Liver (tissue), 3 donors: ENCODE measurements around the gene FGF3.

Source experiments
- ATF3 ChIP-seq: IDR thresholded peaks from 2 replicates; pipeline ENCODE4 v1.6.1; 2016; ENCODE audit warnings: antibody characterized with exemption
- JUND ChIP-seq, 2 donors: IDR thresholded peaks; 2 replicates each; pipeline ENCODE4 v1.6.1; 2016; ENCODE audit warnings: antibody characterized with exemption in 2 of 2
- RAD21 ChIP-seq, 2 donors: IDR thresholded peaks; 2 replicates each; pipeline ENCODE4 v1.6.1; 2016; ENCODE audit warnings: antibody characterized with exemption in 2 of 2, mild to moderate bottlenecking in 2 of 2
- RXRA ChIP-seq, 2 donors: IDR thresholded peaks; 2 replicates each; pipeline ENCODE4 v1.6.1; 2017 to 2018; ENCODE audit warnings: antibody characterized with exemption in 2 of 2, mild to moderate bottlenecking in 1 of 2
- TAF1 ChIP-seq: conservative IDR thresholded peaks from 2 replicates; pipeline ENCODE4 v1.6.1; 2016; ENCODE audit warnings: antibody characterized with exemption, mild to moderate bottlenecking
- YY1 ChIP-seq: IDR thresholded peaks from 2 replicates; pipeline ENCODE4 v1.6.1; 2016; ENCODE audit warnings: antibody characterized with exemption, mild to moderate bottlenecking
- TF ChIP-seq, protein P1 (sequence below): fragments of 150-350 bp; IDR thresholded peaks from 2 replicates; pipeline ENCODE4 v1.5.1; 2017; ENCODE audit warnings: improper control_type of control experiment, low read depth, low read length; ENCODE audit not compliant: missing input control
- TF ChIP-seq, protein P2 (sequence below): IDR thresholded peaks from 2 replicates; pipeline ENCODE4 v1.6.1; 2016; ENCODE audit warnings: antibody characterized with exemption, mild to moderate bottlenecking
- donor health status: healthy.
- donor health status: healthy.

DNA sequence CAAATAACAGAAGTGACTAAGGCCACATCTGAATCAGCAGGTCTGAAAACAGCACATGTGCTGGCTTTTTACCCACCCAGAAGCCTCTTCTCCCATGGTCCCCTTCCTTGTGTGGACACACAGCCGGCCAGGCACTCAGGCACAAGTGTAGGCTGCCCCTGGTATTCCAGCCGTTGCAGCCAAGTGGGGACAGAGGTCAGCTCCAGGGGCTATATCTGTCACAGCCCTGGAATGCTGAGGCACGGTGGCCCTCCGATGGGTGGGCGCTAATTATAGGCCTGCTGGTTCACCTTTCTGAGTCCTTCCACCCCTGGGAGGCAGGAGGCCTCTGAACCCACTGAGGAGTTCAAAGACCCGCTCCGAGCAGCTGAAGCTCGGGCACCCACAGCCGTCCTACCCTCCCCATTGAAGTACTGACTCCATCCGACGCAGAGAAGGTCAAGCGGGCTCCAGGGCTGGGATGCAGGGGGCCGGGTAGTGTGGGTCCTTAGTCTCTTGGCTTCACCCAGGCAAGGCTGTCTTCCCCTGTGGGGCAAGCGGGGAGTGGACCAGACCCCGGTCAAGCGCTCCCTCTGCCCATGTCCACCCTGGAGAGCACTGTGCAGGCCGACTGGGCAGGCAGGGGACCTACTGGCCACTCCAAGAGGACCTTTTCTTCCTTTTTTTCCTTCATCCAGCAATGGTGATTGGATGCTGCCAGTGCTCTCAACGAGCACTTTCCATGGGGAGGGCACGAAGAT lies 14.3 kb downstream of the FGF3 start:
- TF ChIP-seq, protein P1, sequence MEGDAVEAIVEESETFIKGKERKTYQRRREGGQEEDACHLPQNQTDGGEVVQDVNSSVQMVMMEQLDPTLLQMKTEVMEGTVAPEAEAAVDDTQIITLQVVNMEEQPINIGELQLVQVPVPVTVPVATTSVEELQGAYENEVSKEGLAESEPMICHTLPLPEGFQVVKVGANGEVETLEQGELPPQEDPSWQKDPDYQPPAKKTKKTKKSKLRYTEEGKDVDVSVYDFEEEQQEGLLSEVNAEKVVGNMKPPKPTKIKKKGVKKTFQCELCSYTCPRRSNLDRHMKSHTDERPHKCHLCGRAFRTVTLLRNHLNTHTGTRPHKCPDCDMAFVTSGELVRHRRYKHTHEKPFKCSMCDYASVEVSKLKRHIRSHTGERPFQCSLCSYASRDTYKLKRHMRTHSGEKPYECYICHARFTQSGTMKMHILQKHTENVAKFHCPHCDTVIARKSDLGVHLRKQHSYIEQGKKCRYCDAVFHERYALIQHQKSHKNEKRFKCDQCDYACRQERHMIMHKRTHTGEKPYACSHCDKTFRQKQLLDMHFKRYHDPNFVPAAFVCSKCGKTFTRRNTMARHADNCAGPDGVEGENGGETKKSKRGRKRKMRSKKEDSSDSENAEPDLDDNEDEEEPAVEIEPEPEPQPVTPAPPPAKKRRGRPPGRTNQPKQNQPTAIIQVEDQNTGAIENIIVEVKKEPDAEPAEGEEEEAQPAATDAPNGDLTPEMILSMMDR: no peak
- TF ChIP-seq RAD21 (IDR thresholded peaks at IDR 0.05) (no peak), YY1 (no peak), JUND (IDR thresholded peaks at IDR 0.05) (no peak), ATF3 (no peak), TAF1 (no peak), RXRA (IDR thresholded peaks at IDR 0.05) (no peak)
- TF ChIP-seq, protein P2, sequence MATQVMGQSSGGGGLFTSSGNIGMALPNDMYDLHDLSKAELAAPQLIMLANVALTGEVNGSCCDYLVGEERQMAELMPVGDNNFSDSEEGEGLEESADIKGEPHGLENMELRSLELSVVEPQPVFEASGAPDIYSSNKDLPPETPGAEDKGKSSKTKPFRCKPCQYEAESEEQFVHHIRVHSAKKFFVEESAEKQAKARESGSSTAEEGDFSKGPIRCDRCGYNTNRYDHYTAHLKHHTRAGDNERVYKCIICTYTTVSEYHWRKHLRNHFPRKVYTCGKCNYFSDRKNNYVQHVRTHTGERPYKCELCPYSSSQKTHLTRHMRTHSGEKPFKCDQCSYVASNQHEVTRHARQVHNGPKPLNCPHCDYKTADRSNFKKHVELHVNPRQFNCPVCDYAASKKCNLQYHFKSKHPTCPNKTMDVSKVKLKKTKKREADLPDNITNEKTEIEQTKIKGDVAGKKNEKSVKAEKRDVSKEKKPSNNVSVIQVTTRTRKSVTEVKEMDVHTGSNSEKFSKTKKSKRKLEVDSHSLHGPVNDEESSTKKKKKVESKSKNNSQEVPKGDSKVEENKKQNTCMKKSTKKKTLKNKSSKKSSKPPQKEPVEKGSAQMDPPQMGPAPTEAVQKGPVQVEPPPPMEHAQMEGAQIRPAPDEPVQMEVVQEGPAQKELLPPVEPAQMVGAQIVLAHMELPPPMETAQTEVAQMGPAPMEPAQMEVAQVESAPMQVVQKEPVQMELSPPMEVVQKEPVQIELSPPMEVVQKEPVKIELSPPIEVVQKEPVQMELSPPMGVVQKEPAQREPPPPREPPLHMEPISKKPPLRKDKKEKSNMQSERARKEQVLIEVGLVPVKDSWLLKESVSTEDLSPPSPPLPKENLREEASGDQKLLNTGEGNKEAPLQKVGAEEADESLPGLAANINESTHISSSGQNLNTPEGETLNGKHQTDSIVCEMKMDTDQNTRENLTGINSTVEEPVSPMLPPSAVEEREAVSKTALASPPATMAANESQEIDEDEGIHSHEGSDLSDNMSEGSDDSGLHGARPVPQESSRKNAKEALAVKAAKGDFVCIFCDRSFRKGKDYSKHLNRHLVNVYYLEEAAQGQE: no peak
